Transverse colon (tissue), 4 donors: Measurements from ENCODE around the gene DTNBP1. TPM values are rescaled to one million over a fixed set of nuclear protein-coding genes. Genes with fewer than 3 reads are reported as not detected.

Experiments used
- DNase-seq: peaks from one replicate; pipeline ENCODE4 v3.0.0-alpha.2; 2019
- H3K27ac ChIP-seq, 4 donors: fragments of 200-600 bp; sonication (generic); 2 replicates each; pipeline ENCODE4 v1.5.1; 2016 to 2018; ENCODE audit warnings: inconsistent platforms in 4 of 4
- H3K27me3 ChIP-seq: fragments of 200-600 bp; sonication (generic); 2 replicates; pipeline ENCODE4 v1.5.1; 2017; ENCODE audit warnings: inconsistent platforms
- H3K36me3 ChIP-seq, 4 donors: fragments of 200-600 bp; sonication (generic); 2 replicates each; pipeline ENCODE4 v1.5.1; 2017 to 2019; ENCODE audit warnings: inconsistent platforms in 4 of 4
- H3K4me1 ChIP-seq, 4 donors: fragments of 200-600 bp; sonication (generic); 2 replicates each; pipeline ENCODE4 v1.5.1; 2017 to 2020; ENCODE audit warnings: inconsistent platforms in 4 of 4
- H3K4me3 ChIP-seq, 4 donors: fragments of 200-600 bp; sonication (generic); 1 replicate in 1 of 4; 2 replicates in 3 of 4; pipeline versions ENCODE4 v1.5.1 to v1.6.1; 2017 to 2019; ENCODE audit warnings: inconsistent platforms in 4 of 4
- H3K9me3 ChIP-seq, 2 donors: fragments of 200-600 bp; sonication (generic); 2 replicates each; pipeline ENCODE4 v1.5.1; 2017 to 2019; ENCODE audit warnings: inconsistent platforms in 2 of 2
- EP300 ChIP-seq: sonication (generic); formaldehyde crosslinking; IDR thresholded peaks from one replicate; pipeline ENCODE4 v1.6.1; 2017; ENCODE audit warnings: antibody characterized with exemption, low read depth
- POLR2A ChIP-seq: fragments of 450-650 bp; IDR thresholded peaks from one replicate; pipeline ENCODE4 v1.6.1; 2016; ENCODE audit warnings: antibody characterized with exemption, mild to moderate bottlenecking, moderate library complexity
- POLR2AphosphoS5 ChIP-seq, 3 donors: sonication (generic); formaldehyde crosslinking; IDR thresholded peaks; one replicate each; pipeline ENCODE4 v1.6.1; 2016; ENCODE audit warnings: antibody characterized with exemption in 3 of 3
- WGBS, 2 donors: methylation state at CpG; one replicate each; pipeline ENCODE4 v1.1.5; 2018; ENCODE audit warnings: low coverage in 1 of 2; 5-methylcytosine and 5-hydroxymethylcytosine counted together
- in situ Hi-C, 4 donors: fragments of 200-750 bp; cut with MboI; loops; one replicate each; pipeline versions ENCODE4 v1.15.0 to v1.15.1; 2017; ENCODE audit warnings: low sequenced_read_pairs in 3 of 4, low pct_ligation_motif_present in 1 of 4, low pct_unique_long_range_greater_than_20kb in 1 of 4
- intact Hi-C: fragments of 100-400 bp; cut with DNase I; formaldehyde crosslinking; loops from one replicate; pipeline ENCODE4 v1.15.1; 2023; ENCODE audit warnings: low total_unique reads
- total RNA-seq, 4 donors: library from RNA; depleted of rRNA; stranded (reverse); fragments of >200 nt; gene quantifications; one replicate each; pipeline ENCODE4 v1.1.0, GENCODE V29; 2016
- TF ChIP-seq, protein P1 (sequence below), 5 experiments: fragments of 200-600 bp in 3 of 5; fragments of 450-650 bp in 2 of 5; sonication (generic) in 3 of 5; IDR thresholded peaks; 1 replicate in 2 of 5; 2 replicates in 3 of 5; pipeline ENCODE4 v1.5.1; 2016 to 2017; ENCODE audit warnings: antibody characterized with exemption in 5 of 5, inconsistent platforms in 3 of 5, mild to moderate bottlenecking in 2 of 5, moderate library complexity in 1 of 5

DTNBP1 gene
- total RNA-seq, 4 donors from 2014 or later, result 6.0 to 20.3 (median 16.0) TPM

DNA sequence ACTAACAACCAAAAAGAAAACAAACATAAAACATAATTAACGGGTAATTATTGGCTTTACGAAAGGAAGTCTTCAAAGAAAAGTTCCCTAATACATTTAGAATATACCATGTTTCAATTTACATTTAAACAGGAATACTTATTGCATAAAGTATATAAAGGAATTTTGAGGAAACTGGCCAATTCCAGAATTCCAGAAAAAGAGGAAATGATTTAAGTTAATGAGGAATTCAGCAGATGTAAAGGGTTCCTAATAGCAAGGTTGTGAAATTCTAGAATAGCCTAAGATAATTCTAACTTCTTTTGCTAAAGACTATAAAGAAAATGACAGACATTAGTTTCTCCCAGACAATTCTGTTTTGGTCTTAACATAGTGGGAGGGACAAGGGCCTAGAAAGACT lies 35.0 kb downstream of the DTNBP1 start:
- in situ Hi-C loops (no loop called here), intact Hi-C loops (loop anchor here (10.0 kb wide), 1 partner anchor 123 kb away; no protein-coding TSS in a partner anchor)
- DNase-seq, result no peak
- TF ChIP-seq, protein P1, sequence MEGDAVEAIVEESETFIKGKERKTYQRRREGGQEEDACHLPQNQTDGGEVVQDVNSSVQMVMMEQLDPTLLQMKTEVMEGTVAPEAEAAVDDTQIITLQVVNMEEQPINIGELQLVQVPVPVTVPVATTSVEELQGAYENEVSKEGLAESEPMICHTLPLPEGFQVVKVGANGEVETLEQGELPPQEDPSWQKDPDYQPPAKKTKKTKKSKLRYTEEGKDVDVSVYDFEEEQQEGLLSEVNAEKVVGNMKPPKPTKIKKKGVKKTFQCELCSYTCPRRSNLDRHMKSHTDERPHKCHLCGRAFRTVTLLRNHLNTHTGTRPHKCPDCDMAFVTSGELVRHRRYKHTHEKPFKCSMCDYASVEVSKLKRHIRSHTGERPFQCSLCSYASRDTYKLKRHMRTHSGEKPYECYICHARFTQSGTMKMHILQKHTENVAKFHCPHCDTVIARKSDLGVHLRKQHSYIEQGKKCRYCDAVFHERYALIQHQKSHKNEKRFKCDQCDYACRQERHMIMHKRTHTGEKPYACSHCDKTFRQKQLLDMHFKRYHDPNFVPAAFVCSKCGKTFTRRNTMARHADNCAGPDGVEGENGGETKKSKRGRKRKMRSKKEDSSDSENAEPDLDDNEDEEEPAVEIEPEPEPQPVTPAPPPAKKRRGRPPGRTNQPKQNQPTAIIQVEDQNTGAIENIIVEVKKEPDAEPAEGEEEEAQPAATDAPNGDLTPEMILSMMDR (IDR thresholded peaks at IDR 0.05), result no peak
- TF ChIP-seq POLR2A (no peak), EP300 (no peak), POLR2AphosphoS5 (IDR thresholded peaks at IDR 0.05) (no peak)
- WGBS, 2 donors, result 90 to 91% methylated on average over 2 of the region's 2 CpGs
- peak overlapping the region in 1 of 4 donors; percentile 33 for H3K27ac ChIP-seq
- H3K4me3 ChIP-seq, result no peak overlapping the region
- no peaks in the 10 kb centered on the region for H3K36me3 ChIP-seq
- H3K27me3 ChIP-seq, result no peaks in the 10 kb centered on the region
- H3K4me1 ChIP-seq, result peaks cover 0 to 25% (median 0%) of the 10 kb centered on the region in 4 donors
- H3K9me3 ChIP-seq, result no peaks in the 10 kb centered on the region

DNA sequence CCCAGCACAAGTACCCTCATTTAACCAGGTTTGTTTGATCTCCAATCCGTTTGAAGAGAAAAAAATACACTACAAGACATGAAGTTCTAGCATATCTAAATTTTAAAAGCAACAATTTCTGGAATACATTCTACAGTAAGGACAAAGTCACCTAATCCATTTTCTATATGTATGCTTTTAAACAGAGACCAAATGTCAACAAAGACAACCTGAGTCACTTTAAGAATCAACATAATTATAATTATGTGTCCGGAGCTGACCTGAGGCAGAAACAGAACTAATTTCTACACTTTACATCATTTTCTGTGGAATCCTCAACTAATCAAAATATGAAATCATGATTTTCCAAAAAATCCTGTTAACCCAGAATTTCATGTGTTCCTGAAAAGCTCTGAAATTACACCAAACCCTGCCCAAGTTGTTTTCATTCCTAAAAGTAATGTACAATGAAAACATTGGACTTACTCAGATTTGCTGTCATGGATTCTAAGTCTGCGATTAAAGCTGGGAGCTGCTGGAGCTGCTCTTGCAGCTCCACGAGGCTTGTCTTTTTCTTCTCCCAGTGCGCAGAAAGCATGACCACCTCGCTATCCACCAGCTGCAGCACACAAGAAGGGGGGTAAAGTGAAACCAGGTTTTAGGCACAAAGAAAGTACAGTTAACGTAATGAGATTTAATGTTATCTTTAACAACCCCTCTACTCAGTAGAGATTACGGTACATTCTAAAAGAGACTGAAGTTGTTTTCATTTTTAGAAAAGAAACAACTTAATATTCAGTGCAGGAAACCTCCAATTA lies 35.8 kb downstream of the DTNBP1 start:
- H3K27ac ChIP-seq, result no peak overlapping the region
- H3K4me1 ChIP-seq, result peaks cover 0 to 29% (median 1%) of the 10 kb centered on the region in 4 donors
- WGBS, 2 donors, result 80 to 87% methylated on average over 8 of the region's 8 CpGs
- H3K4me3 ChIP-seq, result no peak overlapping the region
- no peaks in the 10 kb centered on the region for H3K9me3 ChIP-seq
- no peaks in the 10 kb centered on the region for H3K27me3 ChIP-seq
- intact Hi-C loops, result loop anchor here (10.0 kb wide), 1 partner anchor 122 kb away; no protein-coding TSS in a partner anchor
- in situ Hi-C loops, result no loop called here
- H3K36me3 ChIP-seq, result no peaks in the 10 kb centered on the region
- TF ChIP-seq POLR2A (no peak), EP300 (no peak), POLR2AphosphoS5 (IDR thresholded peaks at IDR 0.05) (no peak)
- TF ChIP-seq, protein P1 (IDR thresholded peaks at IDR 0.05), result no peak
- no peak for DNase-seq

DNA sequence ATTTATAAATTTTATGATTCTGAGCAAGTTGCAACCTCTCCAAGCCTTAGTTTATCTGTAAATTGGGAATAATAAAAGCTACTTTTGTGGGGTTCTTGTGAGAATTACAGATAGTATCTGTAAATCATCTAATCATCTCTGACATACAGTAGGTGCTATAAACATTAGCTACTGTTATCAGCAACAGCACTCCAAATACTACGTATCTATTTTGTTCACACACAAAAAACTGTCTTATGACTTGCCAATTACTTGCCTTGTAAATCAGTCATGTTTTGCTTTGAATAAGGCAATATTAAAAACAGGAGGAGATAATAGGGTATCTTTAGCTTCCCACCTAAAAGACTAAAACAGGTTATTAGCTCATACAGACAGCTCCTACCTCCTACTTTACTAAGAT lies 36.7 kb downstream of the DTNBP1 start:
- 84 to 90% methylated on average over 1 of the region's 1 CpG for WGBS, 2 donors
- H3K4me3 ChIP-seq, result no peak overlapping the region
- in situ Hi-C loops, result no loop called here
- H3K4me1 ChIP-seq, result peaks cover 0 to 32% (median 4%) of the 10 kb centered on the region in 4 donors
- no peaks in the 10 kb centered on the region for H3K9me3 ChIP-seq
- H3K27ac ChIP-seq, result no peak overlapping the region
- no peaks in the 10 kb centered on the region for H3K36me3 ChIP-seq
- intact Hi-C loops, result loop anchor here (10.0 kb wide), 1 partner anchor 121 kb away; no protein-coding TSS in a partner anchor
- TF ChIP-seq POLR2AphosphoS5 (IDR thresholded peaks at IDR 0.05), result no peak
- TF ChIP-seq POLR2A, result no peak
- TF ChIP-seq, protein P1 (IDR thresholded peaks at IDR 0.05), result no peak
- TF ChIP-seq EP300, result no peak
- DNase-seq, result no peak
- no peaks in the 10 kb centered on the region for H3K27me3 ChIP-seq

DNA sequence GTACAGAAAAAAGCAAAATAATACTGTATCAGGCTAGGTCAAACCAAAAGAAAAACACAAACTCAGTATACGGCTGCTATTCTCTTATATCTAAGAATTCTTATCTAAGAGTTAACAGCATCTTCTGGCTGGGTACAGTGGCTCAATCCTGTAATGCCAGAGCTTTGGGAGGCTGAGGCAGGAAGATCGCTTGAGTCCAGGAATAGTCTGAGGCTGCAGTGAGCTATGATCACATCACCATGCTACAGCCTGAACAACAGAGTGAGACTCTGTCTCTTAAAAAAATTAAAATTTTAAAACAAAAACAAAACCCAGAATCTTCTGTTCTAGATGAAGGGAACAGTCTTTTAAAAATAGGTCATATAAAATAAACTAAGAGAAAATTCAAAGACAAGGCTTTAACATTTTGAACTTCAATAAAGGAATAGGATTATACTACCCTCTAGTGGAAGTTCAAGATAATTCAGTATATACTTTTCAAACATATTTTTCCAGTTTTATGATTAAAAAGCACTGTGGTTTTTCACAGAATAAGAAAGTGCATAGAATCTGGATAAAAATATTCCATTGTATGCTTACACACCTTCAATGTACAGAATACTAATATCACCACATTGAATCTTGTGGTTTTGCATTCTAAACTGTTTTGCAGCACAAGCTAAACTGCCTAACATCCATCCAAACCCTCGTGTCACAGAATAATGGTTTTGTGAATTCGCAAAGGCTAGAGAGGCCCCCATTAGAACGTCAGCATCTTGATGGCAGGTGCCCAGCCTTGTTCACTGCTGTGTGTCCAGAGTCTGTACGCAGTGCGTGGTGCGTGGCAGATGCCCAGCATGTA lies 39.3 kb downstream of the DTNBP1 start:
- TF ChIP-seq POLR2A (no peak), POLR2AphosphoS5 (IDR thresholded peaks at IDR 0.05) (no peak), EP300 (no peak)
- TF ChIP-seq, protein P1 (IDR thresholded peaks at IDR 0.05), result peak; percentile 65 to 75 (median 73)
- no peaks in the 10 kb centered on the region for H3K27me3 ChIP-seq
- in situ Hi-C loops, result loop anchor here in 2 of 4 donors (25.0 kb wide), 2 partner anchors 111 to 1411 kb away; no protein-coding TSS in a partner anchor
- no peaks in the 10 kb centered on the region for H3K9me3 ChIP-seq
- H3K4me1 ChIP-seq, result peaks cover 0 to 31% (median 6%) of the 10 kb centered on the region in 4 donors
- no peaks in the 10 kb centered on the region for H3K36me3 ChIP-seq
- intact Hi-C loops, result loop anchor here (10.0 kb wide), 1 partner anchor 119 kb away; no protein-coding TSS in a partner anchor
- DNase-seq, result no peak
- peak overlapping the region in 2 of 4 donors; percentile 10 to 34 for H3K27ac ChIP-seq
- WGBS, 2 donors, result 81 to 84% methylated on average over 7 to 8 of the region's 8 CpGs
- H3K4me3 ChIP-seq, result no peak overlapping the region
